Hepatocyte (in vitro differentiated cells): Measurements from ENCODE around the gene RASAL1. TPM values are rescaled to one million over a fixed set of nuclear protein-coding genes. Genes with fewer than 3 reads are reported as not detected.

Source experiments
- DNase-seq: peaks from one replicate; pipeline ENCODE4 v3.0.0-alpha.2; 2016; ENCODE audit warnings: low spot score
- H2AFZ ChIP-seq: fragments of 200-600 bp; sonication (generic); 2 replicates; pipeline ENCODE4 v1.6.0; 2016; ENCODE audit warnings: antibody characterized with exemption, mild to moderate bottlenecking
- H3K27ac ChIP-seq: fragments of 200-600 bp; sonication (generic); 2 replicates; pipeline ENCODE4 v1.5.1; 2016; ENCODE audit warnings: mild to moderate bottlenecking
- H3K27me3 ChIP-seq: fragments of 200-600 bp; sonication (generic); 2 replicates; pipeline ENCODE4 v1.6.1; 2016
- H3K36me3 ChIP-seq: fragments of 200-600 bp; sonication (generic); replicated peaks from 2 replicates; pipeline ENCODE4 v1.5.1; 2016; ENCODE audit warnings: low read depth; ENCODE audit not compliant: insufficient read depth
- H3K4me1 ChIP-seq: fragments of 200-600 bp; sonication (generic); 2 replicates; pipeline ENCODE4 v1.5.1; 2016; ENCODE audit warnings: mild to moderate bottlenecking, moderate library complexity; ENCODE audit not compliant: insufficient read depth
- H3K4me2 ChIP-seq: fragments of 200-600 bp; sonication (generic); 2 replicates; pipeline ENCODE4 v1.6.0; 2016
- H3K4me3 ChIP-seq: fragments of 200-600 bp; sonication (generic); 2 replicates; pipeline ENCODE4 v1.5.1; 2016; ENCODE audit warnings: mild to moderate bottlenecking
- H3K79me2 ChIP-seq: fragments of 200-600 bp; sonication (generic); 2 replicates; pipeline ENCODE4 v1.6.0; 2017; ENCODE audit warnings: mild to moderate bottlenecking
- H3K9me2 ChIP-seq: fragments of 200-600 bp; sonication (generic); replicated peaks from 2 replicates; pipeline ENCODE4 v1.6.0; 2017; ENCODE audit warnings: mild to moderate bottlenecking; ENCODE audit not compliant: insufficient read depth
- H3K9me3 ChIP-seq: fragments of 200-600 bp; sonication (generic); 2 replicates; pipeline ENCODE4 v1.5.1; 2016; ENCODE audit warnings: low read depth, mild to moderate bottlenecking
- H4K20me1 ChIP-seq: fragments of 200-600 bp; sonication (generic); 2 replicates; pipeline ENCODE4 v1.6.0; 2016; ENCODE audit warnings: mild to moderate bottlenecking; ENCODE audit not compliant: insufficient read depth, poor library complexity, severe bottlenecking
- EZH2 ChIP-seq: fragments of 200-600 bp; sonication (generic); IDR thresholded peaks from 2 replicates; pipeline ENCODE4 v1.6.1; 2016; ENCODE audit warnings: antibody characterized with exemption, mild to moderate bottlenecking, borderline replicate concordance
- EZH2phosphoT487 ChIP-seq: fragments of 200-600 bp; sonication (generic); IDR thresholded peaks from one replicate; pipeline ENCODE4 v1.6.1; 2018; ENCODE audit warnings: antibody characterized with exemption, mild to moderate bottlenecking, low read depth, moderate library complexity; ENCODE audit not compliant: unreplicated experiment, severe bottlenecking
- WGBS: methylation state at CpG from one replicate; pipeline ENCODE4 v1.1.6; 2016; ENCODE audit warnings: low lambda C conversion rate; ENCODE audit errors: missing lambda C conversion rate; 5-methylcytosine and 5-hydroxymethylcytosine counted together
- polyA plus RNA-seq: library from polyadenylated mRNA; unstranded; fragments of >200 nt; fragmentation: Nextera tagmentation; extraction: Ambion mirVana; gene quantifications from 2 replicates; pipeline ENCODE4 v1.2.1, GENCODE V29; 2016
- total RNA-seq: library from RNA; depleted of rRNA; stranded (reverse); fragments of >200 nt; gene quantifications from 2 replicates; pipeline ENCODE4 v1.2.3, GENCODE V29; 2014
- TF ChIP-seq, protein P1 (sequence below): fragments of 200-600 bp; sonication (generic); IDR thresholded peaks from 2 replicates; pipeline ENCODE4 v1.5.1; 2016; ENCODE audit warnings: antibody characterized with exemption, mild to moderate bottlenecking; ENCODE audit not compliant: poor library complexity

RASAL1 gene
- total and polyA plus RNA-seq, 2 experiments from 2014 or later = 0.74 TPM; not detected in 1

DNA sequence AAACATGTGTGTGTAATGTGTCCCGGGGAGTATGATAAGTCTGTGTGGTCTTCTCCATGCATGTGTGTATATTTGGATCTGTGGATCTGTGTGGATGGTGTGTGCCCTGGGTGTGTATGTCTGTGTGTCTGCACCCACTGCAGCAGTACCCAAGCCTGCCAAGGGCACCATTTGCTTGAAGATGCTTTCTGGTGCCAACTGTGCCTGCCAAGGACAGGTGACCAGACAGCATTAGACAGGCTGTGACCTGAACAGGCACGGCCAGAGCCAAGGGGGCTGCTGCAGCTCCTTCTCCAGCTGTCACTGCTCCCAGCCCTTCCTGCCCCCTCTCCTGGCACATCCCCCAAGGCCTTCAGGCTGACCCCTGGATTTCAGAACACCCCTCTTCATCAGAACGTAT lies 44.1 kb downstream of the RASAL1 start:
- H3K79me2 ChIP-seq = no peaks in the 10 kb centered on the region
- no peaks in the 10 kb centered on the region for H3K9me3 ChIP-seq
- H3K27me3 ChIP-seq = peaks cover 16% of the 10 kb centered on the region
- H3K4me3 ChIP-seq = no peak overlapping the region
- H4K20me1 ChIP-seq = no peaks in the 10 kb centered on the region
- no peak for TF ChIP-seq EZH2phosphoT487
- no peak overlapping the region for H3K27ac ChIP-seq
- no peaks in the 10 kb centered on the region for H3K36me3 ChIP-seq
- no peaks in the 10 kb centered on the region for H3K4me1 ChIP-seq
- no peak for DNase-seq
- no peak overlapping the region for H2AFZ ChIP-seq
- H3K9me2 ChIP-seq = no peaks in the 10 kb centered on the region
- no peak overlapping the region for H3K4me2 ChIP-seq
- 74% methylated on average over 3 of the region's 3 CpGs for WGBS

DNA sequence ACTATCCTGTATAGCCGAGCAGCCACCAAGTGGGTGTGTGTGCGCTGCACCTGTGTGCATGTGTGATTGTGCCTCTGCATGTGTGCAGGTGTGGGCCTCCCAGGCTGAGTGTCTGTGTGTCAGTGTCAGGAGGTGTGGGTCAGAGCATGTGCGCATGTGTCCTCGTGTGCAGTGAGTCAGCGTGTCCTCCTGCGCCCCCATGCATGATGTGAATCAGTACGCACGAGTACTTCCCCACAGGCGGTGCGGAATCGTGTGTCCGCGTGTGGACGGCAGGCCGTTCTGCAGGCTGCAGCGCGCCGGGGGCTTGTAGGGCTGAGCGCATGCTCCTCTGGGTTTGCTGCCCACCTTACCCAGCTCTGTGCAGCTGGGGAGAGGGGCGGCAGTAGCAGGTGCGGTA lies 44.8 kb downstream of the RASAL1 start:
- Histone ChIP-seq H3K9me3 (no peaks in the 10 kb centered on the region), H3K36me3 (no peaks in the 10 kb centered on the region), H3K4me2 (no peak overlapping the region), H4K20me1 (no peaks in the 10 kb centered on the region), H3K4me3 (no peak overlapping the region), H3K27me3 (peaks cover 16% of the 10 kb centered on the region), H2AFZ (no peak overlapping the region), H3K9me2 (no peaks in the 10 kb centered on the region), H3K79me2 (no peaks in the 10 kb centered on the region), H3K4me1 (no peaks in the 10 kb centered on the region), H3K27ac (no peak overlapping the region)
- WGBS = 87% methylated on average over 21 of the region's 21 CpGs
- no peak for DNase-seq
- TF ChIP-seq EZH2 (no peak), EZH2phosphoT487 (no peak)
- TF ChIP-seq, protein P1, sequence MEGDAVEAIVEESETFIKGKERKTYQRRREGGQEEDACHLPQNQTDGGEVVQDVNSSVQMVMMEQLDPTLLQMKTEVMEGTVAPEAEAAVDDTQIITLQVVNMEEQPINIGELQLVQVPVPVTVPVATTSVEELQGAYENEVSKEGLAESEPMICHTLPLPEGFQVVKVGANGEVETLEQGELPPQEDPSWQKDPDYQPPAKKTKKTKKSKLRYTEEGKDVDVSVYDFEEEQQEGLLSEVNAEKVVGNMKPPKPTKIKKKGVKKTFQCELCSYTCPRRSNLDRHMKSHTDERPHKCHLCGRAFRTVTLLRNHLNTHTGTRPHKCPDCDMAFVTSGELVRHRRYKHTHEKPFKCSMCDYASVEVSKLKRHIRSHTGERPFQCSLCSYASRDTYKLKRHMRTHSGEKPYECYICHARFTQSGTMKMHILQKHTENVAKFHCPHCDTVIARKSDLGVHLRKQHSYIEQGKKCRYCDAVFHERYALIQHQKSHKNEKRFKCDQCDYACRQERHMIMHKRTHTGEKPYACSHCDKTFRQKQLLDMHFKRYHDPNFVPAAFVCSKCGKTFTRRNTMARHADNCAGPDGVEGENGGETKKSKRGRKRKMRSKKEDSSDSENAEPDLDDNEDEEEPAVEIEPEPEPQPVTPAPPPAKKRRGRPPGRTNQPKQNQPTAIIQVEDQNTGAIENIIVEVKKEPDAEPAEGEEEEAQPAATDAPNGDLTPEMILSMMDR = no peak

DNA sequence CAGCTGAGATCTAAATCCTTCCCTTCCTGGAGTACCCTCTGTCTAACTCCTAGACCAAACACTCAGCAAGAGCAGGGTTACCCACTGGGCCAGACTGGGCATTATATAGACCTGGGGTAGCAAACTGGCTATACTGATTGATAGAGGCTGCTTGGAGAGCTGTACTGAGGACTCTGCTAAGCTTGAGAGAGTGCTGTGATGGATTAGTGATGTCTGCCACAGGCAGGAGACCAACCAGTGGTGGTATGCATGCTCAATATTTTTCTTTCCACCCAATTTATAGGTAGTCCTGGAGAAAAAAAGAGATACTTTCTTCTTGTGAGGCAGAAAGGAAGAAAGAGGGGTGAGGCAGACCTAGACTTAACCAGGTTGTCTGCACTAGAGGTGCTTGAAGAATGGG lies 45.7 kb downstream of the RASAL1 start:
- no peaks in the 10 kb centered on the region for H3K9me3 ChIP-seq
- DNase-seq = no peak
- H2AFZ ChIP-seq = no peak overlapping the region
- H3K4me3 ChIP-seq = no peak overlapping the region
- no peaks in the 10 kb centered on the region for H3K79me2 ChIP-seq
- H4K20me1 ChIP-seq = no peaks in the 10 kb centered on the region
- H3K36me3 ChIP-seq = no peaks in the 10 kb centered on the region
- H3K4me1 ChIP-seq = no peaks in the 10 kb centered on the region
- no peaks in the 10 kb centered on the region for H3K9me2 ChIP-seq
- TF ChIP-seq EZH2phosphoT487 (no peak), EZH2 (no peak)
- TF ChIP-seq, protein P1 = no peak
- peaks cover 16% of the 10 kb centered on the region for H3K27me3 ChIP-seq
- no peak overlapping the region for H3K4me2 ChIP-seq
- H3K27ac ChIP-seq = no peak overlapping the region

DNA sequence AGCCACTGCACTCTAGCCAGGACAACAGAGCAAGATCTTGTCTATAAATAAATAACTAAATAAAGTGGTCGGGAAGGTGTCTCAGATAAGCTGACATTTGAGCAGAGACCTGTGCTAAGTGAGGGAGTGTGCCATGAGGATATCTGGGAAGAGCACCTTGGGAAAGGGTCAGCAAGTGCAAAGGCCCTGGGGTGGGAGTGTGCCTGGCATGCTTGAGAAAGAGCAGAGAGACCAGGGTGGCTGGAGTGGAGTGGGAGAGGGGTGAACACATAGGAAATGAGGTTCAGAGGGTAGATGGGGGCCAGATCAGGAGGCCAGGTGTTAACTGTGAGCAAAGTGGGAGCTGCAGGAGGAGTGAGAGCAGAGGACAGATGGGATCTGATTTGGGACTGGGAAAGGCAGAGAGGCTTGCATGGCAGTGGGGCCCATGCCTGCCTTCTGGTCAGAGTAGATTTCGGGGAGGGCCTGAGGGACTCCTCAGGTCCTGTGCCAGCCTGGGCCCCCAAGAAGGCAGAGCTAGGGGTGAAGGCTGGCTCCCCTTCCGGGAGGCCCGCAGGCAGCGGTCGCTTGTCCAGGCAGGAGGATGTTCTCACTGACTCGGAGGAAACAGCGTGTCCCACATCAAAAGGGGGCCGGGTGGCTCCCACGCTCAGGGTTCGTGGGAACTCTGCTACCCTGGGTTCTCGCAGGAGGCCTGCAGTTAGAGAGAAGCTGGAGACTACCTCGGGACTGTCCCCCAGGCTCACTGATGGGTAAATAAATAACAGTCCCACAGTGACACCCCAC lies 46.4 kb downstream of the RASAL1 start:
- WGBS = 89% methylated on average over 13 of the region's 13 CpGs
- Histone ChIP-seq H2AFZ (no peak overlapping the region), H3K4me1 (no peaks in the 10 kb centered on the region), H3K36me3 (no peaks in the 10 kb centered on the region), H3K9me2 (no peaks in the 10 kb centered on the region), H3K79me2 (no peaks in the 10 kb centered on the region), H3K4me3 (no peak overlapping the region), H3K27me3 (peaks cover 16% of the 10 kb centered on the region), H3K27ac (no peak overlapping the region), H3K9me3 (no peaks in the 10 kb centered on the region), H3K4me2 (no peak overlapping the region), H4K20me1 (no peaks in the 10 kb centered on the region)
- DNase-seq = no peak
- TF ChIP-seq, protein P1 = no peak
- TF ChIP-seq EZH2phosphoT487 (no peak), EZH2 (no peak)
